HepG2 (cell line): Measurements from ENCODE around the gene PUM1. TPM values are rescaled to one million over a fixed set of nuclear protein-coding genes. Genes with fewer than 3 reads are reported as not detected.

Experiments used
- ATAC-seq: fragments of 200-7000 bp; cut with Tn5 transposase; 3 replicates; pipeline ENCODE4 v1.9.1; 2020; ENCODE audit warnings: mild to moderate bottlenecking, moderate library complexity
- BruUV-seq: library from RNA; stranded (reverse); fragments of 400-500 nt; replicated peaks from 2 replicates; lab custom pipeline; 2021; lab: Mats Ljungman, UMichigan
- CTCF ChIA-PET: fragments of 300-600 bp; formaldehyde crosslinking; extraction: SDS; loops from one replicate; lab custom pipeline; 2021; ENCODE audit warnings: low total read pairs, inconsistent platforms, low intra/inter-chr PET ratio; lab: Yijun Ruan, JAX
- POLR2A ChIA-PET: fragments of 350-600 bp; sonication (Branson Sonifier 250); formaldehyde crosslinking; loops from one replicate; lab custom pipeline; 2020; ENCODE audit warnings: antibody characterized with exemption, inconsistent platforms; lab: Yijun Ruan, JAX
- DNase-seq: peaks from one replicate; pipeline ENCODE4 v3.0.0-alpha.2; 2015; ENCODE audit warnings: low spot score
- FAIRE-seq: peaks from 3 replicates; lab custom pipeline; 2011; peaks lifted over from hg19 to GRCh38; lab: Jason Lieb, UNC
- H2AFZ ChIP-seq: one replicate; pipeline ENCODE4 v1.6.1; 2011; ENCODE audit warnings: low read length, inconsistent platforms
- H3K27ac ChIP-seq: fragments of 300-600 bp; 3 replicates; pipeline ENCODE4 v1.8.0; 2011; ENCODE audit warnings: mixed run types, mild to moderate bottlenecking, mixed read lengths, low read length, inconsistent platforms; ENCODE audit not compliant: insufficient read depth; ENCODE audit errors: extremely low read length
- H3K27me3 ChIP-seq, 2 experiments: fragments of 200-600 bp in 1 of 2; 2 replicates in 1 of 2; 3 replicates in 1 of 2; pipeline versions ENCODE4 v1.6.0 to v1.8.0; 2011; ENCODE audit warnings: low read length in 2 of 2, mild to moderate bottlenecking in 2 of 2, moderate library complexity in 2 of 2, inconsistent platforms in 1 of 2; ENCODE audit not compliant: insufficient read depth in 2 of 2, control insufficient read depth in 1 of 2
- H3K36me3 ChIP-seq, 2 experiments: fragments of 200-600 bp in 1 of 2; replicated peaks in 1 of 2; 2 replicates in 1 of 2; 3 replicates in 1 of 2; pipeline versions ENCODE4 v1.5.1 to v1.8.0; 2011; ENCODE audit warnings: low read length in 2 of 2, inconsistent platforms in 1 of 2; ENCODE audit not compliant: insufficient read depth in 2 of 2, control insufficient read depth in 1 of 2
- H3K4me1 ChIP-seq: 2 replicates; pipeline ENCODE4 v1.5.1; 2012; ENCODE audit warnings: low read length, inconsistent platforms; ENCODE audit not compliant: insufficient read depth
- H3K4me2 ChIP-seq: 2 replicates; pipeline ENCODE4 v1.6.0; 2011; ENCODE audit warnings: low read depth, low read length, inconsistent platforms
- H3K4me3 ChIP-seq, 3 experiments: fragments of 200-600 bp in 1 of 3; sonication (generic), shearing (Covaris generic) in 1 of 3; replicated peaks in 1 of 3; 2 replicates each; pipeline ENCODE4 v1.5.1; 2011 to 2016; ENCODE audit warnings: low read length in 3 of 3, inconsistent platforms in 2 of 3, low read depth in 2 of 3, mild to moderate bottlenecking in 2 of 3, control low read depth in 1 of 3, mixed read lengths in 1 of 3; ENCODE audit not compliant: insufficient read depth in 1 of 3
- H3K79me2 ChIP-seq: one replicate; pipeline ENCODE4 v1.6.1; 2011; ENCODE audit warnings: low read length, inconsistent platforms; ENCODE audit not compliant: insufficient read depth
- H3K9ac ChIP-seq: 2 replicates; pipeline ENCODE4 v1.6.0; 2011; ENCODE audit warnings: mild to moderate bottlenecking, low read depth, low read length, inconsistent platforms; ENCODE audit not compliant: insufficient read depth
- H3K9me3 ChIP-seq: 2 replicates; pipeline ENCODE4 v1.5.1; 2012; ENCODE audit warnings: mild to moderate bottlenecking, low read length
- H4K20me1 ChIP-seq: 2 replicates; pipeline ENCODE4 v1.6.0; 2011; ENCODE audit warnings: inconsistent platforms, mild to moderate bottlenecking, low read length, moderate library complexity; ENCODE audit not compliant: insufficient read depth
- FOXA1 ChIP-seq, 2 experiments: fragments of 450-650 bp in 1 of 2; sonication (generic) in 1 of 2; formaldehyde crosslinking in 1 of 2; IDR thresholded peaks; 2 replicates each; pipeline versions ENCODE4 v1.4.0 to v1.6.1; 2016 to 2020; ENCODE audit warnings: missing genetic modification reagents in 1 of 2
- IRF2 ChIP-seq: IDR thresholded peaks from 2 replicates; pipeline ENCODE4 v1.6.1; 2018; ENCODE audit warnings: missing genetic modification reagents, missing compliant biosample characterization
- LBX2 ChIP-seq: sonication (generic); formaldehyde crosslinking; IDR thresholded peaks from 2 replicates; pipeline ENCODE4 v1.5.0; 2020; ENCODE audit warnings: missing genetic modification reagents, mild to moderate bottlenecking, borderline replicate concordance
- MTA1 ChIP-seq: sonication (generic); formaldehyde crosslinking; IDR thresholded peaks from 2 replicates; pipeline ENCODE4 v1.4.0; 2020; ENCODE audit warnings: missing genetic modification reagents, mild to moderate bottlenecking, borderline replicate concordance
- RBM22 ChIP-seq: fragments of 200-400 bp; formaldehyde crosslinking; optimal IDR thresholded peaks from 2 replicates; pipeline ENCODE3; 2017; ENCODE audit warnings: mild to moderate bottlenecking, low read length, moderate library complexity
- ZBTB37 ChIP-seq: sonication (generic); formaldehyde crosslinking; IDR thresholded peaks from 2 replicates; pipeline ENCODE4 v1.4.0; 2020; ENCODE audit warnings: mild to moderate bottlenecking, missing genetic modification reagents
- ZNF724P ChIP-seq: sonication (generic); formaldehyde crosslinking; IDR thresholded peaks from 2 replicates; pipeline ENCODE4 v1.8.0; 2022; ENCODE audit warnings: missing genetic modification reagents, borderline replicate concordance
- WGBS: methylation state at CpG from one replicate; pipeline ENCODE4 v1.1.6; 2017; ENCODE audit warnings: low lambda C conversion rate; 5-methylcytosine and 5-hydroxymethylcytosine counted together
- in situ Hi-C: cut with HindIII; loops from 2 replicates; pipeline ENCODE4 v1.10.0; 2017; ENCODE audit warnings: low pct_unique_long_range_greater_than_20kb; ENCODE audit not compliant: extremely low pct_ligation_motif_present
- intact Hi-C: fragments of 100-400 bp; cut with micrococcal nuclease; formaldehyde crosslinking; loops from one replicate; pipeline ENCODE4 v1.10.0; 2022; ENCODE audit not compliant: unreplicated experiment
- polyA plus RNA-seq, 8 experiments: library from polyadenylated mRNA; depleted of rRNA in 3 of 8; stranded (reverse) in 7 of 8; unstranded in 1 of 8; fragments of >200 nt; fragmentation: Illumina TruSeq in 4 of 8; extraction: Trizol in 4 of 8; gene quantifications; 2 replicates each; pipeline versions ENCODE4 v1.2.1 to v1.2.3, GENCODE V29; 2011 to 2016; ENCODE audit warnings: low read depth in 4 of 8, missing spikeins in 1 of 8, mixed read lengths in 1 of 8; ENCODE audit not compliant: insufficient read depth in 1 of 8
- total RNA-seq, 5 experiments: library from RNA; depleted of rRNA; stranded (reverse); fragments of >200 nt; fragmentation: Illumina TruSeq; extraction: Trizol; gene quantifications; 2 replicates each; pipeline ENCODE4 v1.2.3, GENCODE V29; 2016; ENCODE audit warnings: low read depth in 1 of 5

PUM1 gene
- total and polyA plus RNA-seq, 2 of the 13 experiments (the other 11 are each of a cell fraction or from before 2014, with no cell fraction given): 64.7 to 91.0 TPM

GRCh38 chr1:30998171-30998570 is 67.3 kb downstream of the PUM1 start (continued):
- TF ChIP-seq MTA1 (CRISPR knock-in tag): no peak
- no peak for TF ChIP-seq ZNF724P
- TF ChIP-seq LBX2 (CRISPR knock-in tag): no peak

- no peak for FAIRE-seq
- Histone ChIP-seq H3K27me3 (no peaks in the 10 kb centered on the region), H3K9me3 (no peaks in the 10 kb centered on the region), H3K36me3 (peaks cover 23 to 80% of the 10 kb centered on the region in 2 experiments), H4K20me1 (peaks cover 70% of the 10 kb centered on the region), H3K4me2 (no peak overlapping the region), H3K79me2 (peaks cover 84% of the 10 kb centered on the region), H3K27ac (no peak overlapping the region), H2AFZ (no peak overlapping the region), H3K4me1 (peaks cover 19% of the 10 kb centered on the region), H3K9ac (no peak overlapping the region), H3K4me3 (no peak overlapping the region)
- in situ Hi-C loops (no loop called here), intact Hi-C loops (no loop called here)
- TF ChIP-seq IRF2 (CRISPR knock-in tag) (no peak), FOXA1 (IDR thresholded peaks at IDR 0.05) (no peak), FOXA1 (CRISPR knock-in tag; IDR thresholded peaks at IDR 0.05) (no peak), RBM22 (peak; percentile 15), ZBTB37 (CRISPR knock-in tag) (no peak)
- CTCF ChIA-PET: no interaction called here
- DNase-seq: no peak
- ATAC-seq: no peak
- WGBS: over 99% methylated on average over 7 of the region's 9 CpGs
- POLR2A ChIA-PET: no interaction called here
- no TSS peak for BruUV-seq
These were observed 68.0 kb downstream of the PUM1 start for GRCh38 chr1:30997463-30998057.
